ENCODE measurements around the gene DHRS3.

DHRS3 gene

GRCh38 chr1:12556368-12556930 lies 61.6 kb downstream of the DHRS3 start:
- Histone ChIP-seq H3K4me1 (ENCODE audit: control insufficient read depth in 2 of 2, insufficient read depth in 1 of 2, low read depth in 1 of 2, low read length in 2 of 2) (peaks cover 2 to 21% of the 10 kb centered on the region in 2 donors), H3K9me3 (replicated peaks in 1 of 2; ENCODE audit: control insufficient read depth in 2 of 2, insufficient read depth in 1 of 2, low read depth in 1 of 2, low read length in 2 of 2) (peaks cover 0 to 2% of the 10 kb centered on the region in 2 donors), H3K27ac (replicated peaks; ENCODE audit: low read length) (peak overlapping the region; percentile 81), H2BK15ac (ENCODE audit: low read length) (no peak overlapping the region), H3K4me3 (ENCODE audit: low read length in 2 of 2) (no peak overlapping the region), H3K4me2 (ENCODE audit: insufficient read depth, low read length, poor library complexity, severe bottlenecking) (no peak overlapping the region), H3K23ac (ENCODE audit: low read depth, low read length, poor library complexity) (no peak overlapping the region), H2AK5ac (ENCODE audit: low read depth, low read length) (peak overlapping the region; percentile 92), H3K4ac (ENCODE audit: low read length) (no peak overlapping the region), H3K27me3 (ENCODE audit: control insufficient read depth in 3 of 3, insufficient read depth in 3 of 3, low read depth in 1 of 3, low read length in 3 of 3) (no peaks in the 10 kb centered on the region), H3K14ac (ENCODE audit: low read length) (no peak overlapping the region), H2AFZ (ENCODE audit: low read length) (no peak overlapping the region), H2BK120ac (ENCODE audit: low read depth, low read length) (peak overlapping the region; percentile 53), H4K91ac (ENCODE audit: low read depth, low read length, poor library complexity) (no peak overlapping the region), H4K8ac (ENCODE audit: low read depth, low read length) (no peak overlapping the region), H3K79me1 (ENCODE audit: low read depth, low read length) (no peaks in the 10 kb centered on the region), H3K18ac (ENCODE audit: low read length) (peak overlapping the region; percentile 80), H2BK5ac (ENCODE audit: low read length) (peak overlapping the region; percentile 94), H3K36me3 (replicated peaks in 1 of 2; ENCODE audit: control insufficient read depth in 2 of 2, insufficient read depth in 2 of 2, low read length in 2 of 2) (no peaks in the 10 kb centered on the region), H2BK12ac (ENCODE audit: low read length) (peak overlapping the region; percentile 82), H3K9ac (ENCODE audit: low read depth, low read length, poor library complexity) (no peak overlapping the region)
- no CpG with 5 or more reads among the region's 9 CpGs for WGBS, 2 donors (ENCODE audit: extremely low coverage in 2 of 2, insufficient read length in 2 of 2, insufficient replicate concordance in 1 of 2)
- DNase-seq (ENCODE audit: low spot score) = no peak

GRCh38 chr1:12555411-12556367 lies 62.3 kb downstream of the DHRS3 start:
- peak overlapping the region; percentile 4 for H3K23ac ChIP-seq (ENCODE audit: low read depth, low read length, poor library complexity)
- no CpG with 5 or more reads among the region's 13 CpGs for WGBS, 2 donors (ENCODE audit: extremely low coverage in 2 of 2, insufficient read length in 2 of 2, insufficient replicate concordance in 1 of 2)
- no peak overlapping the region for H3K27ac ChIP-seq (replicated peaks; ENCODE audit: low read length)

DNA sequence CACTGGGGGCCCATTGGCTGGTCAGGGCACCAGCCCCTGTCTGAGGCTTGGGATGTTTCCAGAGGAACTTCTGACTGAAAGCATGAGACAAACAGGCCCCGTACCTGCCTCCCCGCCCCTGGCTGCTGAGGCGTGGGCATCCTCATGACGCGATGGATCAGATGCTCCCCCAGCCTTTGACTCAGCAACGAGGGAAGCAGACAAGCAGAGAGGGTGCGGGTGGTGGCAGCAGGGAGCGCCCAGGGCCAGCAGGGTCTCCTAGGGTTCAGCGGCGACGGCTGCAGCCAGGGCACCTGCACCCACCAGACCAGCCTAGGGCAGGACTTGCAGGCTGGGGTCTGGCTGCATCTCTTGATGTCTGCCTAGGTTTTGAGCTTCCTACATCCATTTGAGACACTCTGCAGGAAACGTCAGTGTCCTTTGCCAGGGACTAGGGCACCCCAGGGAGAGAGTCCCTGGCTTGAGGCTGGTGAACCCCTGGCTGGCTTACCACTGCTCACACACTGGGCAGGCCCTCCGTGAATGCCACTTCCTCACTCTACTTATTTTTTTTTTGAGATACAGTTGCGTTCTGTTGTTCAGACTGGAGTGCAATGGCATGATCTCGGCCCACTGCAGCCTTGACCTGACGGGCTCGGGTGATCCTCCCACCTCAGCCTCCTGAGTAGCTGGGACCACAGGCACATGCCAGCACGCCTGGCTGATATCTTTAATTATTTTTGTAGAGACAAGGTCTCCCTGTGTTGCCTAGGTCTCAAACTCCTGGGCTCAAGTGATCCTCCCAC lies 63.3 kb downstream of the DHRS3 start:
- Histone ChIP-seq H3K27ac (replicated peaks; ENCODE audit: low read length) (no peak overlapping the region), H2AK5ac (ENCODE audit: low read depth, low read length) (peak overlapping the region; percentile 43), H4K8ac (ENCODE audit: low read depth, low read length) (no peak overlapping the region), H4K91ac (ENCODE audit: low read depth, low read length, poor library complexity) (no peak overlapping the region), H3K23ac (ENCODE audit: low read depth, low read length, poor library complexity) (peak overlapping the region; percentile 61), H2AFZ (ENCODE audit: low read length) (no peak overlapping the region), H3K14ac (ENCODE audit: low read length) (no peak overlapping the region), H2BK120ac (ENCODE audit: low read depth, low read length) (no peak overlapping the region), H3K4me3 (ENCODE audit: low read length in 2 of 2) (no peak overlapping the region), H3K79me1 (ENCODE audit: low read depth, low read length) (no peaks in the 10 kb centered on the region), H3K36me3 (replicated peaks in 1 of 2; ENCODE audit: control insufficient read depth in 2 of 2, insufficient read depth in 2 of 2, low read length in 2 of 2) (no peaks in the 10 kb centered on the region), H3K9me3 (replicated peaks in 1 of 2; ENCODE audit: control insufficient read depth in 2 of 2, insufficient read depth in 1 of 2, low read depth in 1 of 2, low read length in 2 of 2) (peaks cover 0 to 2% of the 10 kb centered on the region in 2 donors), H2BK12ac (ENCODE audit: low read length) (peak overlapping the region; percentile 59), H3K4me1 (ENCODE audit: control insufficient read depth in 2 of 2, insufficient read depth in 1 of 2, low read depth in 1 of 2, low read length in 2 of 2) (peaks cover 2 to 28% of the 10 kb centered on the region in 2 donors), H3K18ac (ENCODE audit: low read length) (peak overlapping the region; percentile 70), H2BK5ac (ENCODE audit: low read length) (peak overlapping the region; percentile 33), H3K4me2 (ENCODE audit: insufficient read depth, low read length, poor library complexity, severe bottlenecking) (no peak overlapping the region), H3K9ac (ENCODE audit: low read depth, low read length, poor library complexity) (no peak overlapping the region), H2BK15ac (ENCODE audit: low read length) (peak overlapping the region; percentile 4), H3K27me3 (ENCODE audit: control insufficient read depth in 3 of 3, insufficient read depth in 3 of 3, low read depth in 1 of 3, low read length in 3 of 3) (no peaks in the 10 kb centered on the region), H3K4ac (ENCODE audit: low read length) (no peak overlapping the region)
- WGBS, 2 donors (ENCODE audit: extremely low coverage in 2 of 2, insufficient read length in 2 of 2, insufficient replicate concordance in 1 of 2) = no CpG with 5 or more reads among the region's 18 CpGs
- DNase-seq (ENCODE audit: low spot score) = no peak

More at GRCh38 chr1:12555411-12556367, 62.3 kb downstream of the DHRS3 start:
- no peak overlapping the region for H3K4me3 ChIP-seq (ENCODE audit: low read length in 2 of 2)
- H3K36me3 ChIP-seq (replicated peaks in 1 of 2; ENCODE audit: control insufficient read depth in 2 of 2, insufficient read depth in 2 of 2, low read length in 2 of 2) = no peaks in the 10 kb centered on the region
- no peak overlapping the region for H4K8ac ChIP-seq (ENCODE audit: low read depth, low read length)
- peak overlapping the region; percentile 61 for H3K18ac ChIP-seq (ENCODE audit: low read length)
- no peak for DNase-seq (ENCODE audit: low spot score)
- H3K14ac ChIP-seq (ENCODE audit: low read length) = no peak overlapping the region
- no peak overlapping the region for H2BK120ac ChIP-seq (ENCODE audit: low read depth, low read length)
- H2BK12ac ChIP-seq (ENCODE audit: low read length) = no peak overlapping the region
- peak overlapping the region; percentile 94 for H2BK5ac ChIP-seq (ENCODE audit: low read length)
- no peak overlapping the region for H4K91ac ChIP-seq (ENCODE audit: low read depth, low read length, poor library complexity)
- no peak overlapping the region for H2AFZ ChIP-seq (ENCODE audit: low read length)
- peak overlapping the region; percentile 71 for H2BK15ac ChIP-seq (ENCODE audit: low read length)
- peaks cover 0 to 2% of the 10 kb centered on the region in 2 donors for H3K9me3 ChIP-seq (replicated peaks in 1 of 2; ENCODE audit: control insufficient read depth in 2 of 2, insufficient read depth in 1 of 2, low read depth in 1 of 2, low read length in 2 of 2)
- H3K9ac ChIP-seq (ENCODE audit: low read depth, low read length, poor library complexity) = no peak overlapping the region
- H2AK5ac ChIP-seq (ENCODE audit: low read depth, low read length) = peak overlapping the region; percentile 64
- H3K79me1 ChIP-seq (ENCODE audit: low read depth, low read length) = no peaks in the 10 kb centered on the region
- peaks cover 2 to 21% of the 10 kb centered on the region in 2 donors for H3K4me1 ChIP-seq (ENCODE audit: control insufficient read depth in 2 of 2, insufficient read depth in 1 of 2, low read depth in 1 of 2, low read length in 2 of 2)
- H3K4me2 ChIP-seq (ENCODE audit: insufficient read depth, low read length, poor library complexity, severe bottlenecking) = no peak overlapping the region
- no peaks in the 10 kb centered on the region for H3K27me3 ChIP-seq (ENCODE audit: control insufficient read depth in 3 of 3, insufficient read depth in 3 of 3, low read depth in 1 of 3, low read length in 3 of 3)
- H3K4ac ChIP-seq (ENCODE audit: low read length) = no peak overlapping the region

Data from neuronal stem cell (in vitro differentiated cells).